ENCODE results near the gene GUCY1A2.
"Not testable (repeated sequence)": the region's sequence is repeated elsewhere in the genome, so short reads cannot be mapped to it uniquely, and the experiment has no call there.

GUCY1A2 gene

DNA sequence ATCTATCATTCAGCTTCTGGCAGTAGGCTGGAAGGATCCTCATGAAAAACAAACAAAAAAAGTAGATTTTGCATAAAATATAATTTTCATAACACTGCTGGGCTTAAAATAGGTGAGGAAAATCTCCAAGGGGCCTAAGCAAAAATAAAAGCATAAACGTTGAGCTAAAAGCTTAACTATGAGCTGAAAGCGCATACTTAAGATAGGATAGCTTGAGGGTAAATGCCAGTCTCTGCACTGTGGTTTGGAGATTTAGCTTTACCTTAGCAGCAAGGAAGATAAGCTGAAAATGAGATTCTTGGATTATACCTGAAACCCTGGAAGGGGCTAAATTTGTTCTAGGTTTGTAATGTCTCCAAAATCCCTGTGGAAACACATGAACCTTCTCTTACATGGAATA is 183.7 kb downstream of the GUCY1A2 start:
- DNase-seq (ENCODE audit: low read depth) = no peak

DNA sequence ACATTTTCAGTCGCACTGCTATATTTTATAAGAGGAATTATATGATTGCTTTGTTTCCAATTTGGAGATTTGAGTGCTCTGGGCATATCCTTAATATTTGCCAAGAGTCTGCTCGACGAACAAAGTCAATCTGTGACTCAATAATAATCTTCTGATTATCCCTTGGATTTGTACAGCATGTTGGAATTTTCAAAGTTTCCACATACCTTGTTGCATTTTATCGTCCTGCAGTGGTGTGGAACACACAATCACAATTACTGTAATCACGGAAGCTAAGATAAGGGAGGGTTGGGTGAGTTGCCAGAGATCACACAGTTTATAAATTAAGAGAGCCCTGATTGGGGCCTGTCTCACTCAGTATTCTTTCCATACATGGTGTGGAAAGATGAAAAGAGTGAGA is 189.3 kb downstream of the GUCY1A2 start:
- DNase-seq (ENCODE audit: low read depth) = no peak

DNA sequence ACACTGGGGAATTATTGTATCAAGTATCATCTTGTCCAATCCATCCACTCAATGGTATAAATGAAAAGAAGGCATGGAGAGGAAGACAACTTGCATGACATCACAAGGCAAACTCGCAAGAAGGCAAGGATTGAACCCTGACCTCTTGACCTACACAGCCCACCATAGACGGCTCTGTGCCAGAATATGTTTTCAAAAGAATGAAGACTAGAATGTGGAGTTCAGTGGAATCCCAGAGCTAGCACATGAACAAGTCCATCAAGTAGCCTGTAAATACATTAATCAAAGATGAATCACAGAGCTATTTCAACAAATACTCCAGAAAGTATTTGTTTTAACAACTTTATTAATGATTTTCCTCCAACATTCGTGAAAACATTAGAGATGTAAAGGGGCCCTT is 189.7 kb downstream of the GUCY1A2 start:
- no peak for DNase-seq (ENCODE audit: low read depth)

DNA sequence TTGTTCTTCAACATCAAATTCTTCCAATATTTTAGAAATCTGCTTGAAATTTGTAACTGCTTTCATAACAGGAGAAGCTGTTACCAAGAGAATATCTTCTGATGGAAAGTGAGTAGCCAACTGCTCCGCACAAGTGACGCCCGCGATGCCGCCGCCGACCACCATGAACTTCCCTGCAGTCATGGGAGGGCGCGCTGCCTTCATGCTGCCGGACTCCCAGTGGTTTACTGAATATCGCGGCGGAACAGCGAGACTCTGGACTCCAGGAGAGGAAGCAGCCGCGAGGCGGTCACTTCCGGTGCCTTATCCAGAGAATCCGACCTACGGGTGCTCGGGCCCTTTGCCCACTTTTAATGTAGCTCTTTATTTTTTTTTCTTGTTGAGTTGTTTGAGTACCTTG is 190.6 kb downstream of the GUCY1A2 start:
- DNase-seq (ENCODE audit: low read depth) = no peak

DNA sequence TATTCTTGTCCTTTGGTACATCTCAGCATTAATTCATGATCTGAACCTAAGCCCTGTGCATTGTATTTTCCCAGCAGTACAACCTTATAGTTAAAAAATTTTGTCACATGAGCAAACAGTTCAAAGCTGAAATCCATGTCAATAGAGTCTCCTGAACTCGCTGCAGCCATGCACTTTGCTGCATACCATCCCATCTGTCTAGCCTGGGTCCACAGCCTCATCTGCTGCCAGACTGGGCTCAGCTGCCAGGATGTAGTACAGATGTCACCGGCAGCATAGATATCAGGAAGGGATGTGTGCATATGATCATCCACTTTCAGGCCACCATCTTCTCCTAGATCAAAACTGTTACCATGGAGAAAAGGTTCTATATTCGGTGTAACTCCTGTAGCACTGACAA is 191.7 kb downstream of the GUCY1A2 start:
- not testable (repeated sequence) for DNase-seq (ENCODE audit: low read depth)

DNA sequence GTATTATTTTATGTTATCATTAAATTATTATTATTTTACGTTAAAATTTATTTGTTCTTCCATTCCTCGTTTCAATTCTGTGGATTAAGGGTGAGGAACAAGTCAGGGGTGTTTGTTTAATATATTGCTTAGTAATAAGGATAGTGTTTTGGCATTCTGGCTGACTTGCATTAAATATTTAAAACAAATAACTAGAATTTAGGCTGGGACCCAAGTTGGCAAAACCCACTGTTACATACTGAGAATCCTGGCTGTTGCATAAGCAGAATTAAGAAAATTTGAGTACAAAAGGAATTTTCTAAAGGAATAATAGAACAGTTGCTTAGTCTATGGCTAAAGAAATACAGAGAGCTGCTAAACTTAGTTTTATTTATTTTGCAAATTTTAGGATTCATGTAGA is 196.4 kb downstream of the GUCY1A2 start:
- no peak for DNase-seq (ENCODE audit: low read depth)

DNA sequence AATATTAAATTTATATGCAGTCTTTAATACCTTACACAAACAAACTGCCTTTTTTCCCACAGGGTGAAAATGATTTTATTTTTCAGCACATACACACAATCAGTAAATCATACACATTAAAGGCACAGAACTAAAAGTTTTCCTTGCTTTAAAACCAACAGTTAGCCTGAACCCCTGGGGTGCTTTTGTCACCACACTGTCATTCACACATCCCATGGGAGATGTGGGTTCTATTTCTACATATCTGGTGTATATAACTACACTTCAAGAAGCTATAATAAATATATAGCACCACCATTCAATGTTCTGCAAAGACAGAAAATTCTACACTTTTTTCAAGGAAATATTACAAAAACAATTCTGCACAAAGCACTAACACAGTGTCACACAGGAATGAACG is 197.0 kb downstream of the GUCY1A2 start:
- DNase-seq (ENCODE audit: low read depth) = no peak

DNA sequence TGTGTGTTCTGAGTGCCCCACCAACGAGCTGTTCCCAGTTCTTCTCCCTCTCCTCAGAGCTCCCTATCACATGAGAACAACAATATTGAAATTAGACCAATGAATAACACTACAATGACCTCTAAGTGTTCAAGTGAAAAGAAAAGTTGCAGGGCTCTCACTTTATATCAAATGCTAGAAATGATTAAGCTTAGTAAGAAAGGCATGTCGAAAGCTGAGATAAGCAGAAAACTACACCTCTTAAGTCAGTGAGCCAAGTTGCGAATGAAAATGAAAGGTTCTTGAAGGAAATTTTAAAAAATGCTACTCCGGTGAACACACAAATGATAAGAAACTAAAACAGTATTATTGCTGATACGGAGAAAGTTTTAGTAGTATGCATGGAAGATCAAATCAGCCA is 199.8 kb downstream of the GUCY1A2 start:
- no peak for DNase-seq (ENCODE audit: low read depth)

DNA sequence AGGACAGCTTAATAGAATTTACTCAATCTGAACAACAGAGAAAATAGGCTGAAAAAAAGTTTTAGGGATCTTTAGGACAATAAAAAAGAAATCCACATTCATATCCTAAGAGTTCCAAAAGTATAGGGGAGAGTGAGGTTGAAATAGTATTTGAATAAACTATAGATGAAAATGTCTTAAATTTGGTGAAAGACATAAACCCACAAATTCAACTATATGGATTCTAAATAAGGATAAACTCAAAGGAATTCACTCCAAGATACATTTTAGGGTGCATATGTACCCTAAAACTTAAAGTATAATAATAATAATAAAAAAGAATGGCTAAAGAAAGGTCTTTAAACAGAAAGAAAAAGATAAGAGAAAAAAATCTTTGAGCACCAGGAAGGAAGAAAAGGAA is 203.1 kb downstream of the GUCY1A2 start:
- no peak for DNase-seq (ENCODE audit: low read depth)

DNA sequence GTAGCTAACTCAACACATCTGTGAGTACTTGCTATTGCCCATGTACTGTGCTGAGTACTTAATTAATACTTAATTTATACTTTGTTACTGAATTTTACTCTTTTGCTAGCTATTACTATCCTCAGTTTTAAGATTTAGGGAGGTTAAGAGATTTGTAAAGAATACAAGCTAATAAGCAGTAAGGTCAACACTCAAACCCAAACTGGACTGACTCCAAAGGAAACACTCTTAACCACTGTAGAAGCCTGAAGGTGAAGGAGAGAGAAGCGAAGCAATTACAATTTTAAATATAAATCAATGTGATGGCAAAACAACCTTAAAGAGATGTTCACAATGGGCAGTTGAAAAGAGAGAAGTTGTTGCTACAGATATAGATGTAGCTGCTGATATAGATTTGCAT is 204.5 kb downstream of the GUCY1A2 start:
- no peak for DNase-seq (ENCODE audit: low read depth)

DNA sequence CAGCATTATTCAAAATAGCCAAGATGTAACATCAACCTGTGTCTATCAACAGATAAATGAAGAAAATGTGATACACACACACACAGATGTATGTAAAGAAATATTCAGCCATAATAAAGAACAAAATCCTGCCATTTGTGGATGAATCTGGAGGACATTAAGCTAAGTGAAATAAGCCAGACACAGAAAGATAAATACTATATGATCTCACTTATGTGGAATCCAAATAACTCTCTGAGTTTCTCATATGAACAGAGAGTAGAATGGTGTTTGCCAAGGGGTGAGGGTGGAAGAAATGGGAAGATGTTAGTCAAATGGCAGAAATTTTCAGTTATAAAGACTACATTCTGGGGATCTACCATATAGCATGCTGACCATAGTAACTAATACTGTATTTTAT is 224.2 kb downstream of the GUCY1A2 start:
- DNase-seq (ENCODE audit: low read depth) = no peak

DNA sequence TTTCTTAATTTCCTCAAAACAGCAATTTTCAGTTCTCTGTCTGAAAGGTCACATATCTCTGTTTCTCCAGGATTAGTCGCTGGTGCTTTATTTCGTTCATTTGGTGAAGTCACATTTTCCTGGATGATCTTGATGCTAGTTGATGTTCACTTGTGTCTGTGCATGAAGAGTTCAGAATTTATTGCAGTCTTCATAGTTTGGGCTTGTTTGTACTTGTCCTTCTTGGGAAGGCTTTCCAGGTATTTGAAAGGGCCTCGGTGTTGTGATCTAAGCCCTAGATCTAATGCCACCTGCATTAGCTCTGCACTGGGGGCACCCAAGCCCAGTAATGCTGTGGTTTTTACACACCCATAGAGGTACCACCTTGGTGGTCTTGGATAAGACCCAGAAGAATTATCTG is 228.9 kb downstream of the GUCY1A2 start:
- DNase-seq (ENCODE audit: low read depth) = no peak

DNA sequence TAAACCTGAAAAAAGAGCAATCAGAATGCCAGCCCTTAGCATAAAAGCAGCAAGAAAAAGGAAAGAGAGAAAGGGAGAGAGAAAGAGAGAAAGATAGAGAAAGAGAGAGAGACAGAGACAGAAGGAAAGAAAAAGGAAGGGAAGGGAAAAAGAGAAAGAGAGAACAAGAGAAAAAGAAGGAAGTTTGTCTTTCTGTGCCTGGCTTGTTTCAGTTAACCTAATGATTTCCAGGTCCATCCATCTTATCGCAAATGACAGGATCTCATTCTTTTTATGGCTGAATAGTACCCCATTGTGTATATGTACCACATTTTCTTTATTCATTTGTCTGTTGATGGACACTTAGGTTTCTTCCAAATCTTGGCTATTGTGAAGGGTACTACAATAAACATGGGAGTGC is 230.8 kb downstream of the GUCY1A2 start:
- no peak for DNase-seq (ENCODE audit: low read depth)

DNA sequence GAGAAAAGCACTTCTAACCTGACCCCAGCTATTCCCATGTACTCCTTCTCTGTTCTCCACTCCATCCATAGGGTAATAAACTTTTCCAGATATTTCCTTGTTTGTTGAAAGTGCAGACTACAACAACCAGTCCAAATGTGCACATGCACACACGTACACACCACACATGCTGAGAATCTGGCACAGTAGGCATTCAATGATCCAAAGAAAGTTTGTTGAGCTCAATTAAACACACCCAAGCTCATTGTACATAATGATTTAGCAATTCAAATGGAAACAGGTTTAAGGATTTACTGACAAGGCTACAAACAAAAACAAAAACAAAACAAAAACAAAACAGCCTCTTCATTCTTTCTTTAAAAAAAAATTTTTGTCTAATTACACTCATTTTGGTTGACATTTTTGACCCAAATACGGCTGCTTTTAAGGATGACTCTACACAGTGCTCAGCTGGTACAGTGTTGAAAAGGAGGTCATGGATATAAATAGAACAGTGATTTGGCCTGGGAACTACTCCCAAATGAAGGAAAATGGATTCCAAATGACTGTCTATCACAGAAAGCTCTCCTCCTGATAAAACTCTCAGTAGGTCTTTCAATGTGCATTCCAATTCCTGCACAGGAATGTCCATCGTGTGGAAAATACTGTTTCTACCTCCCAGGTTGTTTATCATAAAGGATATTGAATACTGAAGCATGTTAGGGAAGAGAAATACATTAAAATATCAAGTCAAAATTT is 232.2 kb downstream of the GUCY1A2 start:
- DNase-seq (ENCODE audit: low read depth) = no peak

DNA sequence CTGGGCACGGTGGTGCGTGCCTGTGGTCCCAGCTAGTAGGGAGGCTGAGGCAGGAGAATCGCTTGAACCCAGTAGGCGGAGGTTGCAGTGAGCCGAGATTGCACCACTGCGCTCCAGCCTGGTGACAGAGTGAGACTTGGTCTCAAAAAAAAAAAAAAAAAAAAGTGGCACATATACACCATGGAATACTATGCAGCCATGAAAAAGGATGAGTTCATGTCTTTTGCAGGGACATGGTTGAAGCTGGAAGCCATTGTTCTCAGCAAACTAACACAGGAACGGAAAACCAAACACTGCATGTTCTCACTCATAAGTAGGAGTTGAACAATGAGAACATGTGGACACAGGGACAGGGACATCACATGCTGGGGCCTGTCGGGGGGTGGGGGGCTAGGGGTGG is 241.0 kb downstream of the GUCY1A2 start:
- not testable (repeated sequence) for DNase-seq (ENCODE audit: low read depth)

DNA sequence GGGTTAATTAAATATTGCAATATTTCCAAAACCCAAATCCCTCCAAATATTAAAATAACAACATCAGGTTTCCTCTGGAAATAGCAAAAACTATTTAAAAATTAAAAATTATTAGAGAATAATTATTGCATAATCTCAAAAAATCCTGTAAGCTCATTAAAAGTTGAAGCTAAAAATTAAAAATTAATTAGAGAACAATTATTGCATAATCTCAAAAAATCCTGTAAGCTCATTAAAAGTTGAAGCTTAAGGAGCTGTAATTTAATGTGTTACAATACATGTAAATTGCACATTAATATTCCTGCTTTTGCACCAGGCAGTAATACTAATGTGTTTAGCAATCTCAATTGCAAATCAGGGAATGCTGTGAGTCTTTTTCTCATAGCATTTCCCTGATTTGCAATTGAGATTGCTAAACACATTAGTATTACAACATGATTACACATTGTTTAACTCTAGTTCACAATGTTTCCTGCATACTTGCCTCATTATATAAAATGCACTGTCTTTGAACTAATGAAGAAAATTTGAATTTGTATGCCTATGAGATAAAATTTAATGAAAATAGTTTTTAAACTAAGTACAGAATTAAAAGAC is 247.7 kb downstream of the GUCY1A2 start:
- DNase-seq (ENCODE audit: low read depth) = no peak

DNA sequence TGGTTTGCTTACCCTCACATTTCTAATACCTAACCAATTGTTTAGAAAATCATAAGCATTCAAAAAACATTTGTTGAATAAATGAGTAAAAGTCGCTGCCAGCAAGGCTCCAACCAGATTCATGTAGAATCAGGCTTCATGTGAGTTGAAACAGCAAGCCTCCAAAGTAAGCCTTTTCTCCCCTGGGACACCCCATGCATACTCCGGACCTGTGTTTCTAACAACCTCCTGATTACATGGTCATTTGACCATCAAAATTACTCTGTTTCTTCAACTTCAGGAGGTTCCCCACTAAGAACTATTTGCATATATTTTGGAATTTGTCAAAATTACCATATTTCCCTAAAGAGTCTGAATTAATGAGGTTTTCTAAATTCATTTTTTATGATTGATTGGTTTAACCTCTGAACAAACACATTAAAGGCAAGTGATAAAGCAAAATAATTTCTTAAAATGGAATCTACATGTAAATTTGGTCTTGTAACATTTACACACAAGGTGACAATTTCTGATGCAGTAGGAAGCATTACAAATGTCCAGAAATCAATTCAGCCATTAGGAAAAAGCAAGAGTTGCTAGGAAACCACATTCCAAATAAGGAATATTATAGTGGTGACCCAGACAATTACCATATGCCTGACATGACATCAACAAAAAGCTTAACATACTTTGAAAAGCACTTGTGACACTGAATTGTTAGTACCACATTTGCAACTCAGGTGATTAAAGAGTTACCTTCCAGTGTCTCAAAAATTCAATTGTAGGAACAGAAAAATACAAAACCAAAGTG is 252.6 kb downstream of the GUCY1A2 start:
- no peak for DNase-seq (ENCODE audit: low read depth)

DNA sequence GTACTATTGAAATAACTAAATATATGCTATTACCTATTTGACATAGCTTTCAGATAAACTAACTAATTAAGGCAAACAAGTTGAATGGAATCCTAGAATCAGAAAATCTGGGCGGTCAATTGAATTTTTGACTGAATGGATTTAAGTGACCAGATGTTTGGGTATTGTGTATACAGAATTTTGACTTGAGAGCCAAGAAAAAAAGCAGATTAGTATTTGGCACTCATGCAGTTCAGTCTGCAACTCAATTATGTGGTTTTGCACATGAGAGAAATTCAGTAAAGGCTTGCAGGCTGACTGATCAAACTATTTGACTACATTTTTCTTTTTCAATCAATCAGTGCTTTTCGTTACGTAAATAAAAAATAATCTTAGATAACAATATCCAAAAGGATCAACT is 254.8 kb downstream of the GUCY1A2 start:
- no peak for DNase-seq (ENCODE audit: low read depth)

DNA sequence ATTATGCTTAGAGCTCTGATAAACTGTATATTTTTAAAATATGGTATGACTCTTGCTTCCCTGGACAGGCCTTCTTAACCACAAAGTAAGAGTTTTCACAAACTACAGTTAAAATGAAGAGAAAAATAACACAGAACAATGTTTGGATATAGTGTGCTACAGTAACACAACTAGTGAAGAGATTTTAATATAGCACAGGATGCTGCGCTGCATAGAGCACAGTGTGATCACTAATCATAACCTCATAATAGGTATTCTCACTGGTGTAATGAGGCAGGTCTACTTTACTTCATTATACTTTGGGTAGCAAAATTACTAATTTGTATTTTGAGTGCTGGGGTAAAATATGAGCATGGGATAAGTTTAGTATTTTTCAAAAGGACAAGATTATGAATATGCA is 256.5 kb downstream of the GUCY1A2 start:
- no peak for DNase-seq (ENCODE audit: low read depth)

DNA sequence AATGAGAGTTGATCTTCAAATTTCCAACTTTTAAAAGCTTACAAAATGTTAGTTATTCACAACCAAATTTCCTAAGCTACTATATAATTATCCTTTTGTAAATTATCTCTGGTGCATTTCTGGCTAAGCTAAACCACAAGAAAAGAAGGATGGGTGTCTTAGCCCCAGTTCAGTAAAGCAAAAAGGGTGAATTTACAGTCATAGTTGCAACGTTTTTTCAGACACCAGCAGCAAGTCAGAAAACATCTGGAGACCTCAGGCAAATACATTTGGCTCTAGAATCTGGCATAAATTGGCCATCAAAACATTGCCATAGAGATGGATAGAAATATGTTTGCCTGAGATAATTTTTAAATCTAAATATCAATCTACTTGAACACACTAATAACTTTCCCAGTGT is 257.0 kb downstream of the GUCY1A2 start:
- no peak for DNase-seq (ENCODE audit: low read depth)

DNA sequence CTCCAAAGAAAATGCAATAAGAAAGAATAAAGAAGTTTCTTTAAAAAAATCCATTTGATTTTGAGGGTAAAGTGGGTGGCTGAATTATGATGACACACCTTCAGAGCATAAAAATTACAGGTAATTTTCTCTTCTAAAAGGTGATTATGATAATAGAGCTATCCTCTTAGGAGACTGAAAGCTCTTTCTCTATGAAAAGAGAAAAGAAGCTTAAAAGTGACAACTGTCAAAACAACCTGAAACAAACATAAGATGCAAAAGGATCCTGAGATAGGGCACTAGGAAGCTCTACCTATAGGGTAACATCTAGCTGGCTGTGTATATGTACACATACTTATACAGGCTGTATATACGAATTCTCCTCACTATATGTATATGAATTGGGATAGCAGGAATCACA is 270.2 kb downstream of the GUCY1A2 start:
- no peak for DNase-seq (ENCODE audit: low read depth)

DNA sequence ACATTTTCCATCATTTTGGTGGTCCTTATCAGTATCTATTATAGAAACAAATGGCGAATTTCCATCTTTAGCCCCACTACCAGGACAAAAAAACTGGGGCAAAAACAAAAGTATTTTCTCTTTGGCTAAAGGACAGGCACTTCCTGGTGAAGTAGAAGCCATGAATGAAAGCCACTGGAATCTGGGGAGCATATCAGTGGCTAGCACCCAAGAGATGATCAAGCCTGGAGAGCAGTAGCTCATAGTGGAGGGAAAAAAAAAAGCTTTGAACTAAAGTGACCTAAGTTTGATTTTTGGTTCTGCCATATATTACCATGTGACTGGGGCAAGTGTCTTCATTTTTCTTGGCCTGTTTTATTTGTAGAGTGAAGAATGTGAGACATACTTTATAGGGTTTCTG is 272.3 kb downstream of the GUCY1A2 start:
- DNase-seq (ENCODE audit: low read depth) = no peak

DNA sequence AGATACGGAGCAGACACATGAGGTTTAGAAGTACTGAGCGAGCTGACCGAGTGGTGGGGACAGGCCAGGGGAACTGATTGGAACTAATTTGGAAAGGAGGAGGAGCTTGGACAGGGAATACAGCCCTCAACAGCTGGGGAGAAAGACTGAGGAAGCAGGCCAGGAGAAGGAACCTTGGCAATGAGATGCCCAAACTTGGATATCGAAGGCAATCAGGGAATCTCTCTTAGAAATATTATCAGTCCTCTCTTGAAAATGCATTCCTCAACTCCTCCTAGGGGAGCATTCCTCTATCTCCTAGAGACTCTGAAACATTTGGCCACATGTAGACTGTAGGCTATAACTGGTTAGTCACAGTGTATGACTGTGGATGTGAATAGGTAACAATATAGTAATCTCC is 284.6 kb downstream of the GUCY1A2 start:
- DNase-seq (ENCODE audit: low read depth) = no peak

Data from activated T-cell treated with anti-CD3 and anti-CD28 coated beads for 24 hours (primary cell).